Caco-2 (cell line): ENCODE results near the gene HERC5. TPM values are rescaled to one million over a fixed set of nuclear protein-coding genes. Genes with fewer than 3 reads are reported as not detected.

ENCODE experiments used
- BruUV-seq: library from RNA; stranded (reverse); fragments of 400-500 nt; replicated peaks from 2 replicates; lab custom pipeline; 2021; lab: Mats Ljungman, UMichigan
- CTCF ChIA-PET: fragments of 300-600 bp; sonication (Branson Sonifier 250); formaldehyde crosslinking; loops from one replicate; lab custom pipeline; 2022; ENCODE audit warnings: antibody characterized with exemption; lab: Charles Lee
- POLR2A ChIA-PET: fragments of 300-600 bp; sonication (Branson Sonifier 250); formaldehyde crosslinking; loops from one replicate; lab custom pipeline; 2022; ENCODE audit warnings: antibody characterized with exemption; lab: Charles Lee
- DNase-seq, 2 experiments: peaks; one replicate each; pipeline versions ENCODE4 v3.0.0 to v3.0.0-alpha.2; 2020 to 2022
- H3K27me3 ChIP-seq: replicated peaks from 2 replicates; pipeline ENCODE4 v1.6.0; 2011; ENCODE audit warnings: low read length; ENCODE audit not compliant: control insufficient read depth, insufficient read depth
- H3K36me3 ChIP-seq: 2 replicates; pipeline ENCODE4 v1.5.1; 2011; ENCODE audit warnings: low read length; ENCODE audit not compliant: control insufficient read depth, insufficient read depth
- H3K4me1 ChIP-seq: fragments of 250-450 bp; sonication (Bioruptor Pico); 2 replicates; pipeline ENCODE4 v1.5.1; 2020; ENCODE audit warnings: mild to moderate bottlenecking
- H3K4me3 ChIP-seq: 2 replicates; pipeline ENCODE4 v1.5.1; 2011; ENCODE audit warnings: low read depth, mild to moderate bottlenecking, control low read depth, low read length
- H3K9me3 ChIP-seq: fragments of 250-450 bp; sonication (Bioruptor Pico); 2 replicates; pipeline ENCODE4 v1.5.1; 2020; ENCODE audit warnings: mild to moderate bottlenecking, moderate library complexity
- H3K27ac Mint-ChIP-seq: one replicate; pipeline ENCODE4 v1.8.0; 2022; ENCODE audit warnings: mixed read lengths; ENCODE audit not compliant: unreplicated experiment
- H3K27me3 Mint-ChIP-seq: one replicate; pipeline ENCODE4 v1.8.0; 2022; ENCODE audit warnings: mixed read lengths; ENCODE audit not compliant: insufficient read depth, unreplicated experiment
- H3K36me3 Mint-ChIP-seq: one replicate; pipeline ENCODE4 v1.8.0; 2022; ENCODE audit warnings: mild to moderate bottlenecking, mixed read lengths; ENCODE audit not compliant: insufficient read depth, unreplicated experiment
- H3K4me1 Mint-ChIP-seq: one replicate; pipeline ENCODE4 v1.8.0; 2022; ENCODE audit warnings: low read depth, mixed read lengths; ENCODE audit not compliant: unreplicated experiment
- H3K4me3 Mint-ChIP-seq: one replicate; pipeline ENCODE4 v1.8.0; 2022; ENCODE audit warnings: mild to moderate bottlenecking, moderate library complexity, mixed read lengths; ENCODE audit not compliant: unreplicated experiment
- H3K9me3 Mint-ChIP-seq: one replicate; pipeline ENCODE4 v1.8.0; 2022; ENCODE audit warnings: mixed read lengths; ENCODE audit not compliant: unreplicated experiment
- CTCF ChIP-seq, 2 experiments: fragments of 200-600 bp in 1 of 2; IDR thresholded peaks; 1 replicate in 1 of 2; 2 replicates in 1 of 2; pipeline versions ENCODE4 v1.5.1 to v1.8.0; 2011 to 2022; ENCODE audit warnings: antibody characterized with exemption in 1 of 2, control low read depth in 1 of 2, inconsistent platforms in 1 of 2, low read depth in 1 of 2, low read length in 1 of 2, mild to moderate bottlenecking in 1 of 2, moderate library complexity in 1 of 2; ENCODE audit not compliant: insufficient read depth in 1 of 2, severe bottlenecking in 1 of 2, unreplicated experiment in 1 of 2
- intact Hi-C: fragments of 100-400 bp; cut with micrococcal nuclease; formaldehyde crosslinking; loops from one replicate; pipeline ENCODE4 v1.10.0; 2022; ENCODE audit not compliant: unreplicated experiment
- total RNA-seq: library from RNA; stranded (reverse); gene quantifications from 2 replicates; pipeline ENCODE4 v1.2.3, GENCODE V29; 2022

HERC5 gene
- total RNA-seq, 1 experiment from 2014 or later: 5.6 TPM

GRCh38 chr4:88531549-88531948 is 74.6 kb downstream of the HERC5 start:
- Mint-ChIP-seq H3K4me1 (no peaks in the 10 kb centered on the region), H3K9me3 (no peaks in the 10 kb centered on the region), H3K27me3 (no peaks in the 10 kb centered on the region), H3K4me3 (no peak overlapping the region), H3K36me3 (no peaks in the 10 kb centered on the region), H3K27ac (no peak overlapping the region)
- TF ChIP-seq CTCF (IDR thresholded peaks at IDR 0.05; ENCODE audit: insufficient read depth in 1 of 2, low read depth in 1 of 2, low read length in 1 of 2, severe bottlenecking in 1 of 2, unreplicated experiment in 1 of 2): no peak
- CTCF ChIA-PET: interaction anchor here (1.5 kb wide), 1 partner anchor 128 kb away, joined by 5 read pairs; no protein-coding TSS in a partner anchor
- Histone ChIP-seq H3K36me3 (no peaks in the 10 kb centered on the region), H3K9me3 (no peaks in the 10 kb centered on the region), H3K4me3 (no peak overlapping the region), H3K27me3 (no peaks in the 10 kb centered on the region), H3K4me1 (no peaks in the 10 kb centered on the region)
- POLR2A ChIA-PET: no interaction called here
- DNase-seq: no peak
- intact Hi-C loops: loop anchor here (10.0 kb wide), 1 partner anchor 263 kb away; no protein-coding TSS in a partner anchor
- no TSS peak for BruUV-seq

GRCh38 chr4:88533088-88533790 is 76.3 kb downstream of the HERC5 start:
- TF ChIP-seq CTCF (IDR thresholded peaks at IDR 0.05; ENCODE audit: insufficient read depth in 1 of 2, low read depth in 1 of 2, low read length in 1 of 2, severe bottlenecking in 1 of 2, unreplicated experiment in 1 of 2): no peak
- no peaks in the 10 kb centered on the region for H3K4me1 ChIP-seq
- DNase-seq: no peak
- ChIA-PET POLR2A (no interaction called here), CTCF (no interaction called here)
- H3K9me3 ChIP-seq: no peaks in the 10 kb centered on the region
- H3K27me3 ChIP-seq: no peaks in the 10 kb centered on the region
- no peaks in the 10 kb centered on the region for H3K9me3 Mint-ChIP-seq
- H3K27ac Mint-ChIP-seq: no peak overlapping the region
- H3K36me3 ChIP-seq: no peaks in the 10 kb centered on the region
- no TSS peak for BruUV-seq
- no peaks in the 10 kb centered on the region for H3K36me3 Mint-ChIP-seq
- H3K27me3 Mint-ChIP-seq: no peaks in the 10 kb centered on the region
- intact Hi-C loops: loop anchor here (10.0 kb wide), 1 partner anchor 262 kb away; no protein-coding TSS in a partner anchor
- no peak overlapping the region for H3K4me3 Mint-ChIP-seq
- H3K4me3 ChIP-seq: no peak overlapping the region
- no peaks in the 10 kb centered on the region for H3K4me1 Mint-ChIP-seq

- Mint-ChIP-seq H3K36me3 (no peaks in the 10 kb centered on the region), H3K4me1 (no peaks in the 10 kb centered on the region), H3K4me3 (no peak overlapping the region), H3K27me3 (no peaks in the 10 kb centered on the region), H3K27ac (no peak overlapping the region), H3K9me3 (no peaks in the 10 kb centered on the region)
- H3K4me3 ChIP-seq: no peak overlapping the region
- ChIA-PET CTCF (interaction anchor here (0.7 to 2.1 kb wide), 2 partner anchors 125 to 209 kb away, joined by 4 to 5 read pairs; no protein-coding TSS in a partner anchor), POLR2A (no interaction called here)
- H3K27me3 ChIP-seq: no peaks in the 10 kb centered on the region
- no peaks in the 10 kb centered on the region for H3K36me3 ChIP-seq
- no peaks in the 10 kb centered on the region for H3K9me3 ChIP-seq
- no TSS peak for BruUV-seq
- no peak for TF ChIP-seq CTCF (IDR thresholded peaks at IDR 0.05; ENCODE audit: insufficient read depth in 1 of 2, low read depth in 1 of 2, low read length in 1 of 2, severe bottlenecking in 1 of 2, unreplicated experiment in 1 of 2)
- no peaks in the 10 kb centered on the region for H3K4me1 ChIP-seq
- intact Hi-C loops: loop anchor here (10.0 kb wide), 1 partner anchor 261 kb away; no protein-coding TSS in a partner anchor
- no peak for DNase-seq
Observed at GRCh38 chr4:88533937-88534750, 77.2 kb downstream of the HERC5 start.
